ENCODE results near the gene FJX1.
"Not testable (repeated sequence)": the region's sequence is repeated elsewhere in the genome, so short reads cannot be mapped to it uniquely, and the experiment has no call there.

DNA sequence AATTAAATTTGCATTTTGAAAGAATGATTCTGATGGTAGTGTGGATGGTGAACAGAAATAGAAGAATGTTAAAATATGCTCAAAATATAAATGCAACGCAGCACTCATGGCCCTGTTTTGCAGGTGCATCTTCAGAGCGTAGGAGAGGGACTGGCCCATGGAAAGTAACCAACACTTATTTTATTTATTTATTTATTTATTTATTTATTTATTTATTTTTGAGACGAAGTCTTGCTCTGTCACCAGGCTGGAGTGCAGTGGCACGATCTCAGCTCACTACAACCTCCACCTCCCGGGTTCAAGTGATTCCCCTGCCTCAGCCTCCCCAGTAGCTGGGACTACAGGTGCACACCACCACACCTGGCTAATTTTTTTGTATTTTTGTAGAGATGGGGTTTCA lies 34.5 kb downstream of the FJX1 start:
- TF ChIP-seq, protein P1, sequence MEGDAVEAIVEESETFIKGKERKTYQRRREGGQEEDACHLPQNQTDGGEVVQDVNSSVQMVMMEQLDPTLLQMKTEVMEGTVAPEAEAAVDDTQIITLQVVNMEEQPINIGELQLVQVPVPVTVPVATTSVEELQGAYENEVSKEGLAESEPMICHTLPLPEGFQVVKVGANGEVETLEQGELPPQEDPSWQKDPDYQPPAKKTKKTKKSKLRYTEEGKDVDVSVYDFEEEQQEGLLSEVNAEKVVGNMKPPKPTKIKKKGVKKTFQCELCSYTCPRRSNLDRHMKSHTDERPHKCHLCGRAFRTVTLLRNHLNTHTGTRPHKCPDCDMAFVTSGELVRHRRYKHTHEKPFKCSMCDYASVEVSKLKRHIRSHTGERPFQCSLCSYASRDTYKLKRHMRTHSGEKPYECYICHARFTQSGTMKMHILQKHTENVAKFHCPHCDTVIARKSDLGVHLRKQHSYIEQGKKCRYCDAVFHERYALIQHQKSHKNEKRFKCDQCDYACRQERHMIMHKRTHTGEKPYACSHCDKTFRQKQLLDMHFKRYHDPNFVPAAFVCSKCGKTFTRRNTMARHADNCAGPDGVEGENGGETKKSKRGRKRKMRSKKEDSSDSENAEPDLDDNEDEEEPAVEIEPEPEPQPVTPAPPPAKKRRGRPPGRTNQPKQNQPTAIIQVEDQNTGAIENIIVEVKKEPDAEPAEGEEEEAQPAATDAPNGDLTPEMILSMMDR (IDR thresholded peaks at IDR 0.05), result not testable (repeated sequence)
- not testable (repeated sequence) for TF ChIP-seq ZFX (IDR thresholded peaks at IDR 0.05; ENCODE audit: borderline replicate concordance)
